H9 (cell line): ENCODE measurements around the gene EMX2. TPM values are rescaled to one million over a fixed set of nuclear protein-coding genes. Genes with fewer than 3 reads are reported as not detected.

ENCODE experiments used
- DNase-seq: peaks from one replicate; pipeline ENCODE4 v3.0.0-alpha.2; 2017
- H2AFZ ChIP-seq: one replicate; pipeline ENCODE4 v1.6.1; 2013; ENCODE audit warnings: mild to moderate bottlenecking, low read length, control low read depth, moderate library complexity
- H2AK5ac ChIP-seq: 2 replicates; pipeline ENCODE4 v1.6.1; 2013; ENCODE audit warnings: low read length, control low read depth, mixed read lengths; ENCODE audit not compliant: insufficient read length
- H2BK120ac ChIP-seq: one replicate; pipeline ENCODE4 v1.6.1; 2013; ENCODE audit warnings: low read depth, mild to moderate bottlenecking, low read length, control low read depth, inconsistent platforms; ENCODE audit not compliant: poor library complexity, severe bottlenecking
- H2BK12ac ChIP-seq: 2 replicates; pipeline ENCODE4 v1.6.1; 2013; ENCODE audit warnings: low read length, control low read depth, mixed read lengths, low read depth; ENCODE audit not compliant: insufficient read length
- H2BK15ac ChIP-seq: 2 replicates; pipeline ENCODE4 v1.6.1; 2013; ENCODE audit warnings: low read depth, low read length, control low read depth
- H2BK20ac ChIP-seq: one replicate; pipeline ENCODE4 v1.6.1; 2013; ENCODE audit warnings: low read depth, mild to moderate bottlenecking, low read length, control low read depth, inconsistent platforms; ENCODE audit not compliant: poor library complexity, severe bottlenecking
- H2BK5ac ChIP-seq: 2 replicates; pipeline ENCODE4 v1.6.1; 2013; ENCODE audit warnings: low read length, control low read depth, mixed read lengths; ENCODE audit not compliant: insufficient read length
- H3K14ac ChIP-seq: 2 replicates; pipeline ENCODE4 v1.6.1; 2013; ENCODE audit warnings: low read length, control low read depth; ENCODE audit not compliant: insufficient read depth
- H3K18ac ChIP-seq: 2 replicates; pipeline ENCODE4 v1.6.1; 2013; ENCODE audit warnings: low read depth, mild to moderate bottlenecking, mixed read lengths, low read length, control low read depth; ENCODE audit not compliant: insufficient read length
- H3K23ac ChIP-seq: 2 replicates; pipeline ENCODE4 v1.6.1; 2013; ENCODE audit warnings: low read length, control low read depth, mixed read lengths, low read depth; ENCODE audit not compliant: insufficient read length
- H3K23me2 ChIP-seq: 2 replicates; pipeline ENCODE4 v1.6.1; 2013; ENCODE audit warnings: low read depth, mild to moderate bottlenecking, mixed read lengths, low read length, control low read depth; ENCODE audit not compliant: insufficient read length, poor library complexity, severe bottlenecking
- H3K27ac ChIP-seq: 2 replicates; pipeline ENCODE4 v1.5.1; 2013; ENCODE audit warnings: low read length, control low read depth, mixed read lengths, low read depth; ENCODE audit not compliant: insufficient read length
- H3K27me3 ChIP-seq: 2 replicates; pipeline ENCODE4 v1.6.1; 2013; ENCODE audit warnings: low read length, control low read depth, inconsistent platforms; ENCODE audit not compliant: insufficient read depth
- H3K4ac ChIP-seq: 2 replicates; pipeline ENCODE4 v1.6.1; 2013; ENCODE audit warnings: low read depth, mild to moderate bottlenecking, control low read depth, inconsistent platforms, low read length, moderate library complexity
- H3K4me1 ChIP-seq: 2 replicates; pipeline ENCODE4 v1.6.1; 2013; ENCODE audit warnings: low read length, control low read depth, inconsistent platforms; ENCODE audit not compliant: insufficient read depth
- H3K4me2 ChIP-seq: 2 replicates; pipeline ENCODE4 v1.6.1; 2013; ENCODE audit warnings: low read length, control low read depth, mixed read lengths; ENCODE audit not compliant: insufficient read length, insufficient read depth
- H3K56ac ChIP-seq: 2 replicates; pipeline ENCODE4 v1.6.1; 2013; ENCODE audit warnings: low read depth, mild to moderate bottlenecking, mixed read lengths, low read length, control low read depth; ENCODE audit not compliant: insufficient read length
- H3K79me1 ChIP-seq: 2 replicates; pipeline ENCODE4 v1.6.1; 2013; ENCODE audit warnings: low read depth, mild to moderate bottlenecking, moderate library complexity, low read length, control low read depth, inconsistent platforms; ENCODE audit not compliant: insufficient read depth, poor library complexity, severe bottlenecking
- H3K79me2 ChIP-seq: 2 replicates; pipeline ENCODE4 v1.6.1; 2013; ENCODE audit warnings: low read length, control low read depth, inconsistent platforms; ENCODE audit not compliant: insufficient read depth
- H3K9ac ChIP-seq: 2 replicates; pipeline ENCODE4 v1.6.1; 2013; ENCODE audit warnings: low read length, control low read depth, mixed read lengths; ENCODE audit not compliant: insufficient read length; ENCODE audit errors: extremely low read depth
- H3K9me3 ChIP-seq: one replicate; pipeline ENCODE4 v1.6.1; 2013; ENCODE audit warnings: low read depth, low read length, inconsistent platforms; ENCODE audit not compliant: control insufficient read depth
- H3T11ph ChIP-seq: one replicate; pipeline ENCODE4 v1.6.1; 2013; ENCODE audit warnings: mild to moderate bottlenecking, low read length, control low read depth, inconsistent platforms
- H4K20me1 ChIP-seq: one replicate; pipeline ENCODE4 v1.6.1; 2013; ENCODE audit not compliant: control insufficient read depth, insufficient read length, insufficient read depth
- H4K5ac ChIP-seq: 2 replicates; pipeline ENCODE4 v1.6.1; 2013; ENCODE audit warnings: low read depth, mild to moderate bottlenecking, mixed read lengths, low read length, control low read depth; ENCODE audit not compliant: insufficient read length
- H4K8ac ChIP-seq: replicated peaks from 2 replicates; pipeline ENCODE4 v1.6.1; 2013; ENCODE audit warnings: low read length, control low read depth, mixed read lengths, low read depth; ENCODE audit not compliant: insufficient read length
- H4K91ac ChIP-seq: 2 replicates; pipeline ENCODE4 v1.6.1; 2013; ENCODE audit warnings: low read depth, mild to moderate bottlenecking, moderate library complexity, mixed read lengths, low read length, control low read depth; ENCODE audit not compliant: insufficient read length
- H3K27ac Mint-ChIP-seq, 3 experiments: 2 replicates in 2 of 3; 3 replicates in 1 of 3; pipeline ENCODE4 v1.8.0; 2020 to 2021; ENCODE audit warnings: mixed read lengths in 3 of 3, mild to moderate bottlenecking in 1 of 3, moderate library complexity in 1 of 3
- H3K27me3 Mint-ChIP-seq: 2 replicates; pipeline ENCODE4 v1.8.0; 2021; ENCODE audit warnings: low read depth, mild to moderate bottlenecking, moderate library complexity, mixed read lengths
- H3K36me3 Mint-ChIP-seq, 3 experiments: 2 replicates in 2 of 3; 3 replicates in 1 of 3; pipeline ENCODE4 v1.8.0; 2020 to 2021; ENCODE audit warnings: low read depth in 3 of 3, mixed read lengths in 3 of 3; ENCODE audit not compliant: insufficient read depth in 1 of 3
- H3K4me1 Mint-ChIP-seq, 2 experiments: 2 replicates each; pipeline ENCODE4 v1.8.0; 2020; ENCODE audit warnings: mixed read lengths in 2 of 2
- H3K4me3 Mint-ChIP-seq, 2 experiments: 2 replicates in 1 of 2; 3 replicates in 1 of 2; pipeline ENCODE4 v1.8.0; 2020 to 2021; ENCODE audit warnings: mild to moderate bottlenecking in 2 of 2, mixed read lengths in 2 of 2, moderate library complexity in 1 of 2
- H3K9me3 Mint-ChIP-seq, 2 experiments: 2 replicates in 1 of 2; 3 replicates in 1 of 2; pipeline ENCODE4 v1.8.0; 2020; ENCODE audit warnings: mild to moderate bottlenecking in 2 of 2, mixed read lengths in 2 of 2, moderate library complexity in 1 of 2
- WGBS: extraction: QIAGEN DNeasy Blood & Tissue Kit; methylation state at CpG from one replicate; pipeline ENCODE4 v1.1.7; 2013; ENCODE audit warnings: missing lambda C conversion rate, low lambda C conversion rate, mixed read lengths; ENCODE audit not compliant: insufficient read length; ENCODE audit errors: extremely low coverage; 5-methylcytosine and 5-hydroxymethylcytosine counted together
- total RNA-seq: library from RNA; stranded (reverse); gene quantifications from 2 replicates; pipeline ENCODE4 v1.2.1, GENCODE V29; 2021
- TF ChIP-seq, protein P1 (sequence below): fragments of 200-600 bp; sonication (generic); conservative IDR thresholded peaks from 3 replicates; pipeline ENCODE4 v1.8.0; 2021; ENCODE audit warnings: antibody characterized with exemption, mild to moderate bottlenecking

EMX2 gene
- total RNA-seq, 1 experiment from 2014 or later: not detected

DNA sequence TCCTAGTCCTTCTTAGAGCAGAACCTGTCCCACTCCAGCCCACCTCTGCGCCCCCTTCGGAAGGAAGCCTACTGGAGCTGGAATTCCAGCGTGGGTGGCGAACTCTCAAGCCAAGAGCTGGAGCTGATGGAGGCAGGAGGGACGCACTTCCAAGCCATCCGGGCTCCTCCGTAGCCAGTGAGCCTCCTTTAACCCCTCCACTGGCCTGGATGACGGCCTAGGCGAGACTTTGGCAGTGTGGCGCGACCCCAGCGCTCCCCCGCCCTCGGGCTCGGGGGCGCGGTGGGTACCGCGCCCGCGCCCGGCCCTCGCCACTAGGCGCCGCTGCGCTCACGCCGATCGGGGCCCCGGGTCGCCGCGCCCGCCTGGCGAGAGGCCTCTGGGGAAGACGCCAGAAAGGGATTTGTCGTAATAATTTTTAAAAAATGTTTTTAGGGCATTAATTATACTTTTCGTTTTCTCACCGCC is 5.1 kb upstream of the EMX2 start:
- H3K27ac ChIP-seq: no peak overlapping the region
- no peak overlapping the region for H2BK120ac ChIP-seq
- no peak overlapping the region for H3T11ph ChIP-seq
- Mint-ChIP-seq H3K36me3 (no peaks in the 10 kb centered on the region; a peak in 1 of 7 replicates), H3K27ac (no peak overlapping the region), H3K27me3 (peaks cover 100% of the 10 kb centered on the region), H3K9me3 (peaks cover 1 to 2% of the 10 kb centered on the region in 2 experiments; a peak in 3 of 5 replicates), H3K4me3 (peak overlapping the region; percentile 17 to 46; a peak in 3 of 5 replicates), H3K4me1 (peaks cover 2 to 33% of the 10 kb centered on the region in 2 experiments)
- peaks cover 4% of the 10 kb centered on the region for H4K20me1 ChIP-seq
- no peaks in the 10 kb centered on the region for H3K79me1 ChIP-seq
- H3K9me3 ChIP-seq: no peaks in the 10 kb centered on the region
- no peaks in the 10 kb centered on the region for H3K4me1 ChIP-seq
- H2BK20ac ChIP-seq: no peak overlapping the region
- H2BK15ac ChIP-seq: no peak overlapping the region
- peaks cover 8% of the 10 kb centered on the region for H3K23me2 ChIP-seq
- no peak overlapping the region for H4K5ac ChIP-seq
- peaks cover 94% of the 10 kb centered on the region for H3K27me3 ChIP-seq
- peak overlapping the region; percentile 23 for H3K4me2 ChIP-seq
- H3K23ac ChIP-seq: no peak overlapping the region
- no peak overlapping the region for H2AK5ac ChIP-seq
- H3K9ac ChIP-seq: no peak overlapping the region
- H2BK5ac ChIP-seq: no peak overlapping the region
- H3K79me2 ChIP-seq: no peaks in the 10 kb centered on the region
- H4K91ac ChIP-seq: no peak overlapping the region
- no peak overlapping the region for H3K56ac ChIP-seq
- H4K8ac ChIP-seq: no peak overlapping the region
- no CpG with 5 or more reads among the region's 39 CpGs for WGBS
- no peak overlapping the region for H3K14ac ChIP-seq
- no peak overlapping the region for H2BK12ac ChIP-seq
- H3K18ac ChIP-seq: no peak overlapping the region
- no peak overlapping the region for H3K4ac ChIP-seq
- peak; percentile 48 for DNase-seq
- H2AFZ ChIP-seq: no peak overlapping the region
- TF ChIP-seq, protein P1, sequence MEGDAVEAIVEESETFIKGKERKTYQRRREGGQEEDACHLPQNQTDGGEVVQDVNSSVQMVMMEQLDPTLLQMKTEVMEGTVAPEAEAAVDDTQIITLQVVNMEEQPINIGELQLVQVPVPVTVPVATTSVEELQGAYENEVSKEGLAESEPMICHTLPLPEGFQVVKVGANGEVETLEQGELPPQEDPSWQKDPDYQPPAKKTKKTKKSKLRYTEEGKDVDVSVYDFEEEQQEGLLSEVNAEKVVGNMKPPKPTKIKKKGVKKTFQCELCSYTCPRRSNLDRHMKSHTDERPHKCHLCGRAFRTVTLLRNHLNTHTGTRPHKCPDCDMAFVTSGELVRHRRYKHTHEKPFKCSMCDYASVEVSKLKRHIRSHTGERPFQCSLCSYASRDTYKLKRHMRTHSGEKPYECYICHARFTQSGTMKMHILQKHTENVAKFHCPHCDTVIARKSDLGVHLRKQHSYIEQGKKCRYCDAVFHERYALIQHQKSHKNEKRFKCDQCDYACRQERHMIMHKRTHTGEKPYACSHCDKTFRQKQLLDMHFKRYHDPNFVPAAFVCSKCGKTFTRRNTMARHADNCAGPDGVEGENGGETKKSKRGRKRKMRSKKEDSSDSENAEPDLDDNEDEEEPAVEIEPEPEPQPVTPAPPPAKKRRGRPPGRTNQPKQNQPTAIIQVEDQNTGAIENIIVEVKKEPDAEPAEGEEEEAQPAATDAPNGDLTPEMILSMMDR: peak; percentile 73
